ENCODE measurements around the gene RBM39.

Gene RBM39

GRCh38 chr20:35665949-35666288 is 76.1 kb downstream of the RBM39 start:
- DNase-seq, result no peak

GRCh38 chr20:35664466-35665206 is 77.4 kb downstream of the RBM39 start, which contains the start of the genes CPNE1 and RBM12:
TSS of gene CPNE1 (minus strand) at chr20:35664900. CDS start at chr20:35632923, 31,977 bp downstream.
TSS of gene RBM12 (minus strand) at chr20:35664900. CDS start at chr20:35655322, 9,578 bp downstream.
- peak; percentile 88 to 90 for DNase-seq

- peak; percentile 51 to 55 for DNase-seq
Observed at GRCh38 chr20:35663516-35664465, 78.3 kb downstream of the RBM39 start.

GRCh38 chr20:35662551-35662950 is 79.5 kb downstream of the RBM39 start:
- no peak for DNase-seq

GRCh38 chr20:35661908-35662307 is 80.2 kb downstream of the RBM39 start:
- DNase-seq, result no peak

- no peak for DNase-seq
Observed at GRCh38 chr20:35661053-35661452, 81.0 kb downstream of the RBM39 start.

- DNase-seq, result no peak
Observed at GRCh38 chr20:35660122-35660937, 81.7 kb downstream of the RBM39 start.

- DNase-seq, result no peak
Observed at GRCh38 chr20:35657271-35657670, 84.8 kb downstream of the RBM39 start.

- DNase-seq, result no peak
Observed at GRCh38 chr20:35654415-35654814, 87.6 kb downstream of the RBM39 start.

GRCh38 chr20:35653893-35654292 is 88.2 kb downstream of the RBM39 start:
- no peak for DNase-seq
